Activated CD4-positive, alpha-beta T cell treated with anti-CD3 and anti-CD28 coated beads, Interleukin-2, amount 10 ng/mL, durations not matched to agents 24 days and 14 days (primary cell): ENCODE results near the gene TMEM191B. TPM values are rescaled to one million over a fixed set of nuclear protein-coding genes. Genes with fewer than 3 reads are reported as not detected.
"Not testable (repeated sequence)": the region's sequence is repeated elsewhere in the genome, so short reads cannot be mapped to it uniquely, and the experiment has no call there.

ENCODE experiments used
- DNase-seq: peaks from one replicate; pipeline ENCODE4 v3.0.0; 2022
- H3K27ac Mint-ChIP-seq: one replicate; pipeline ENCODE4 v1.8.0; 2022; ENCODE audit warnings: mild to moderate bottlenecking, mixed read lengths
- H3K27me3 Mint-ChIP-seq: one replicate; pipeline ENCODE4 v1.8.0; 2022; ENCODE audit warnings: mixed read lengths
- H3K36me3 Mint-ChIP-seq: one replicate; pipeline ENCODE4 v1.8.0; 2022; ENCODE audit warnings: low read depth, mild to moderate bottlenecking, mixed read lengths
- H3K4me1 Mint-ChIP-seq: one replicate; pipeline ENCODE4 v1.8.0; 2021; ENCODE audit warnings: mixed read lengths
- H3K4me3 Mint-ChIP-seq: one replicate; pipeline ENCODE4 v1.8.0; 2022; ENCODE audit warnings: mild to moderate bottlenecking, moderate library complexity, mixed read lengths
- H3K9me3 Mint-ChIP-seq: one replicate; pipeline ENCODE4 v1.8.0; 2021; ENCODE audit warnings: mixed read lengths
- intact Hi-C: fragments of 100-400 bp; cut with micrococcal nuclease; formaldehyde crosslinking; loops from one replicate; pipeline ENCODE4 v1.15.1; 2023
- total RNA-seq: library from RNA; stranded (reverse); gene quantifications from 2 replicates; pipeline ENCODE4 v1.2.3, GENCODE V29; 2022

TMEM191B gene
- total RNA-seq, 1 donor from 2014 or later, result not detected

DNA sequence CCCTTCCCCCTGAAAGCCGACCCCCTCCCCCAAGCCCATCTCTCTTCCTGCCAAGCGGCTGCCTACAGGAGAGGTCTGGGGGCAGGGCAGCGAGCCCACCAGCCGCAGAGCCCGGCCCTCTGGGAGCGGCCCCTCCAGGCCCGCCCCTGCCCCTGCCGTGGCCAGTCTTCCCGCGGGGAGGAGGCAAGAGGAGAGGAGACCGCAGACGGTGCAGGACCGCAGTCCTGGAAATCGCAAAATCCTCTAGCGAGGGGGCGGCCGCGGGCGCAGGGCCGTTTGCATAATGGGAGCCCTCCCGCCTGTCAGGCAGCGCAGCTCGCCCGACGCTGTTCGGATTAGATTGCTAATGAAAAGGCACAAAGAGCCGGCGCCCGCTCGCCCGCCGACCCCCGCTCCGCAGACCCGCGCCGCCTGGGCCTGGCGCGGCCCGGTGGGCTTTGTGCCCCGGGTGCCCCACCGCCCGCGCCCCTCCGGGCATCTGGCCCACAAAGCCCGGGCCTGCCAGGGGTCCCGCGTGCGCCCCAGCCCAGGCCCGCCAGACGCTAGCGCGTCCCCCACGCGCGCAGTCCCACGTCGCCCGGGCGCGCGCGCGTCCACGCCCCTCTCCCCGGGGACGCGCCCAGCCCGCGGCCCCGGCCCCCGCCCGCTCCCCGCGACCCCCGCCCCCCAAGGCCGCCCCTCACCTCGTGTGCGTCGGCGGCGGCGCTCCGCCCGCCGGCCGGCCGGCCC lies 49.7 kb downstream of the TMEM191B start:
- H3K9me3 Mint-ChIP-seq, H3K4me3 Mint-ChIP-seq, H3K27ac Mint-ChIP-seq, DNase-seq, intact Hi-C loops, H3K27me3 Mint-ChIP-seq, H3K4me1 Mint-ChIP-seq, H3K36me3 Mint-ChIP-seq: not testable (repeated sequence)

DNA sequence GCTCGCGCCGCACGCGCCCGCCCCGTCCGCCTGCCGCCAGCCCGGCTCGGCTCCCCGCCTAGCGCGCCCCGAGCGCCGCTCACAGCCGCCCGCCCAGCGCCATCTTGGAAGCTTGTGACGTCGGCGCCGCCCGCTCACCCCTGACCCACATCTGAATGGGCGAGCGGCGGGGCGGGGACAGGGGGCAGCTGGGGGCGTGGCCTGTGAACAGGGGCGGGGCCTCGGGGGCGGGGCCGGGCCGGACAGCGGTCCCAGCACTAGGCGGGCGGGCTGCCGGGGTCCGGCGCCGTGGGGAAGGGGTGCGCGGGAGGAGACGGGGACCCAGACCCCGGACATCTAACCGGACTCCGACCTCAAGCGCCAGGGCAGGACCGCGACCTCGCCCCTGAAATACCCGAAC lies 50.2 kb downstream of the TMEM191B start:
- DNase-seq, H3K9me3 Mint-ChIP-seq, intact Hi-C loops, H3K4me1 Mint-ChIP-seq, H3K4me3 Mint-ChIP-seq, H3K27me3 Mint-ChIP-seq, H3K36me3 Mint-ChIP-seq, H3K27ac Mint-ChIP-seq: not testable (repeated sequence)

Other genes starting within 250 kb of the TMEM191B start
- gene GGTLC3, start 9.6 kb upstream of the TMEM191B start, total RNA-seq, result not detected in 2 replicates
- gene RIMBP3, start 84.1 kb downstream of the TMEM191B start, total RNA-seq, result 0.14 and 0.38 TPM in 2 replicates